ENCODE data around the gene RTTN. TPM values are rescaled to one million over a fixed set of nuclear protein-coding genes. Genes with fewer than 3 reads are reported as not detected.

RTTN gene
- total and polyA plus RNA-seq, 9 of the 15 experiments (the other 6 are each of a cell fraction or from before 2014, with no cell fraction given): 3.1 to 18.3 (median 10.6) TPM

- peaks cover 0 to 9% of the 10 kb centered on the region in 2 experiments; a peak in 2 of 5 replicates for H3K4me1 ChIP-seq (replicated peaks in 1 of 2; ENCODE audit: control insufficient read depth in 2 of 2, insufficient read depth in 2 of 2, low read length in 2 of 2)
- H3K36me3 ChIP-seq (ENCODE audit: control insufficient read depth, insufficient read depth, low read length): no peaks in the 10 kb centered on the region
- H3K79me2 ChIP-seq (ENCODE audit: control insufficient read depth, insufficient read depth, low read length): no peaks in the 10 kb centered on the region
- WGBS (ENCODE audit: insufficient coverage, low coverage, missing lambda C conversion rate): 91% methylated on average over 4 of the region's 4 CpGs
- H3K4me3 ChIP-seq: no peak overlapping the region
- no peak overlapping the region for H2AFZ ChIP-seq (ENCODE audit: low read depth, low read length)
- H3K9me1 ChIP-seq (ENCODE audit: control insufficient read depth, insufficient read depth, low read length): no peaks in the 10 kb centered on the region
- in situ Hi-C loops (cut with MboI) (no loop called here), intact Hi-C loops (cut with micrococcal nuclease) (no loop called here)
- H3K9ac ChIP-seq (ENCODE audit: insufficient read depth in 1 of 2, low read depth in 2 of 2, low read length in 2 of 2): no peak overlapping the region
- no peak for FAIRE-seq
- ChIA-PET CTCF (ENCODE audit: low intra/inter-chr PET ratio) (no interaction called here), POLR2A (no interaction called here)
- no peak for DNase-seq (ENCODE audit: extremely low read depth in 1 of 4, low spot score in 3 of 4)
- no TSS peak for BruUV-seq (replicated peaks)
- H3K4me2 ChIP-seq (ENCODE audit: insufficient read depth, low read length): no peak overlapping the region
- no peak overlapping the region for H3K27ac ChIP-seq (ENCODE audit: extremely low read depth, low read depth, low read length)
- H3K27me3 ChIP-seq (ENCODE audit: control insufficient read depth in 2 of 2, insufficient read depth in 2 of 2, low read length in 2 of 2): no peaks in the 10 kb centered on the region
- no peaks in the 10 kb centered on the region for H4K20me1 ChIP-seq (replicated peaks; ENCODE audit: control insufficient read depth, insufficient read depth, low read length)
- no peak for TF ChIP-seq ZNF12 (CRISPR knock-in tag; IDR thresholded peaks at IDR 0.05)
- no peak for TF ChIP-seq CBX8 (IDR thresholded peaks at IDR 0.05; ENCODE audit: borderline replicate concordance, extremely low read depth, low read depth, low read length, poor library complexity, severe bottlenecking)
- no peak for TF ChIP-seq TCF7 (IDR thresholded peaks at IDR 0.05; ENCODE audit: borderline replicate concordance)
- TF ChIP-seq ZFPM2 (CRISPR knock-in tag; IDR thresholded peaks at IDR 0.05): no peak
- TF ChIP-seq JUN (IDR thresholded peaks at IDR 0.05; ENCODE audit: borderline replicate concordance, low read depth, low read length): no peak
- TF ChIP-seq JUN (CRISPR knock-in tag; IDR thresholded peaks at IDR 0.05; ENCODE audit: borderline replicate concordance): no peak
- TF ChIP-seq ZNF41 (CRISPR knock-in tag; conservative IDR thresholded peaks at IDR 0.05): no peak
- no peak for TF ChIP-seq RBM17 (IDR thresholded peaks at IDR 0.05; ENCODE audit: borderline replicate concordance, low read depth, low read length)
- no peak for TF ChIP-seq HLTF (IDR thresholded peaks at IDR 0.05)
- no peak for TF ChIP-seq MAZ (CRISPR knock-in tag; conservative IDR thresholded peaks at IDR 0.05 in 1 of 2, IDR thresholded peaks at IDR 0.05 in 1 of 2)
- no peak for TF ChIP-seq HMGXB4 (CRISPR knock-in tag; IDR thresholded peaks at IDR 0.05)
- no peak for TF ChIP-seq FOXO4 (CRISPR knock-in tag; IDR thresholded peaks at IDR 0.05)
- no peak for TF ChIP-seq TAF9B (IDR thresholded peaks at IDR 0.05; ENCODE audit: partially characterized antibody)
- TF ChIP-seq DACH1 (IDR thresholded peaks at IDR 0.05; ENCODE audit: partially characterized antibody): no peak
- no peak for TF ChIP-seq PHTF2 (CRISPR knock-in tag; IDR thresholded peaks at IDR 0.05)
- TF ChIP-seq, protein P1, sequence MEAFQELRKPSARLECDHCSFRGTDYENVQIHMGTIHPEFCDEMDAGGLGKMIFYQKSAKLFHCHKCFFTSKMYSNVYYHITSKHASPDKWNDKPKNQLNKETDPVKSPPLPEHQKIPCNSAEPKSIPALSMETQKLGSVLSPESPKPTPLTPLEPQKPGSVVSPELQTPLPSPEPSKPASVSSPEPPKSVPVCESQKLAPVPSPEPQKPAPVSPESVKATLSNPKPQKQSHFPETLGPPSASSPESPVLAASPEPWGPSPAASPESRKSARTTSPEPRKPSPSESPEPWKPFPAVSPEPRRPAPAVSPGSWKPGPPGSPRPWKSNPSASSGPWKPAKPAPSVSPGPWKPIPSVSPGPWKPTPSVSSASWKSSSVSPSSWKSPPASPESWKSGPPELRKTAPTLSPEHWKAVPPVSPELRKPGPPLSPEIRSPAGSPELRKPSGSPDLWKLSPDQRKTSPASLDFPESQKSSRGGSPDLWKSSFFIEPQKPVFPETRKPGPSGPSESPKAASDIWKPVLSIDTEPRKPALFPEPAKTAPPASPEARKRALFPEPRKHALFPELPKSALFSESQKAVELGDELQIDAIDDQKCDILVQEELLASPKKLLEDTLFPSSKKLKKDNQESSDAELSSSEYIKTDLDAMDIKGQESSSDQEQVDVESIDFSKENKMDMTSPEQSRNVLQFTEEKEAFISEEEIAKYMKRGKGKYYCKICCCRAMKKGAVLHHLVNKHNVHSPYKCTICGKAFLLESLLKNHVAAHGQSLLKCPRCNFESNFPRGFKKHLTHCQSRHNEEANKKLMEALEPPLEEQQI (IDR thresholded peaks at IDR 0.05): no peak
- TF ChIP-seq SMARCA4 (IDR thresholded peaks at IDR 0.05): no peak
- no peak for TF ChIP-seq POLR2B (IDR thresholded peaks at IDR 0.05; ENCODE audit: low read depth, partially characterized antibody)
- ATAC-seq: no peak
- H3K9me3 ChIP-seq (replicated peaks; ENCODE audit: control insufficient read depth, insufficient read depth, low read depth, low read length): no peaks in the 10 kb centered on the region
Observed at GRCh38 chr18:69982417-69982816, 223.1 kb downstream of the RTTN start.
